HL-60/S4 treated with retinoic acid at 250 ng/mL for 4 days and 3 days (cell line): ENCODE data around the gene RPEL1.

Source experiments
- in situ Hi-C: fragments of 300-500 bp; cut with MboI; formaldehyde crosslinking; loops from 2 replicates; pipeline ENCODE4 v1.7.0; 2022; ENCODE audit warnings: low sequenced_read_pairs

The RPEL1 gene

GRCh38 chr10:103277713-103278536 is 32.2 kb downstream of the RPEL1 start:
- in situ Hi-C loops, result no loop called here

GRCh38 chr10:103278537-103278823 is 32.8 kb downstream of the RPEL1 start:
- in situ Hi-C loops, result no loop called here

GRCh38 chr10:103278862-103279298 is 33.2 kb downstream of the RPEL1 start:
- in situ Hi-C loops, result no loop called here

GRCh38 chr10:103280031-103280430 is 34.3 kb downstream of the RPEL1 start:
- in situ Hi-C loops, result no loop called here

GRCh38 chr10:103280506-103280905 is 34.8 kb downstream of the RPEL1 start:
- in situ Hi-C loops, result no loop called here

- in situ Hi-C loops, result no loop called here
These were observed 36.1 kb downstream of the RPEL1 start for GRCh38 chr10:103281753-103282152.

- in situ Hi-C loops, result no loop called here
These were observed 37.3 kb downstream of the RPEL1 start for GRCh38 chr10:103282961-103283360.

- in situ Hi-C loops, result no loop called here
These were observed 38.5 kb downstream of the RPEL1 start for GRCh38 chr10:103284170-103284569.

- in situ Hi-C loops, result no loop called here
These were observed 42.3 kb downstream of the RPEL1 start for GRCh38 chr10:103287992-103288391.

- in situ Hi-C loops, result no loop called here
These were observed 45.9 kb downstream of the RPEL1 start for GRCh38 chr10:103291588-103291987.

GRCh38 chr10:103295374-103296015 is 49.8 kb downstream of the RPEL1 start:
- in situ Hi-C loops, result no loop called here
